ENCODE results near the gene LARP1. TPM values are rescaled to one million over a fixed set of nuclear protein-coding genes. Genes with fewer than 3 reads are reported as not detected.

Gene LARP1
- total and polyA plus RNA-seq, 4 donors: 26.0 to 74.1 (median 32.6) TPM

GRCh38 chr5:154727361-154727760 is 27.8 kb upstream of the LARP1 start:
- TF ChIP-seq REST (IDR thresholded peaks at IDR 0.05) (no peak), GABPA (IDR thresholded peaks at IDR 0.05 in 1 of 2, conservative IDR thresholded peaks at IDR 0.05 in 1 of 2) (no peak), HNF4A (conservative IDR thresholded peaks at IDR 0.05) (peak in 1 of 2 donors; percentile 23), MAX (IDR thresholded peaks at IDR 0.05) (no peak), EGR1 (IDR thresholded peaks at IDR 0.05; ENCODE audit: low read depth in 2 of 2) (no peak)
- Histone ChIP-seq H3K9me3 (ENCODE audit: control insufficient read depth in 4 of 4, low read length in 3 of 4) (no peaks in the 10 kb centered on the region), H3K27me3 (ENCODE audit: control insufficient read depth in 4 of 4, insufficient read depth in 4 of 4, low read length in 3 of 4) (no peaks in the 10 kb centered on the region), H3K27ac (ENCODE audit: low read depth in 1 of 2, low read length in 2 of 2) (no peak overlapping the region), H3K9ac (ENCODE audit: low read depth in 1 of 2, low read length in 2 of 2) (no peak overlapping the region), H3K4me3 (ENCODE audit: low read depth in 1 of 3, low read length in 3 of 3) (no peak overlapping the region), H3K36me3 (ENCODE audit: control insufficient read depth in 4 of 4, insufficient read depth in 3 of 4, low read depth in 1 of 4, low read length in 3 of 4) (no peaks in the 10 kb centered on the region), H3K4me1 (ENCODE audit: control insufficient read depth in 4 of 4, insufficient read depth in 4 of 4, low read length in 3 of 4) (peaks cover 0 to 19% (median 8%) of the 10 kb centered on the region in 4 donors)
- 88% methylated on average over 1 of the region's 1 CpG for WGBS
- DNase-seq (ENCODE audit: low spot score): no peak

GRCh38 chr5:154728939-154729588 is 26.1 kb upstream of the LARP1 start:
- WGBS: 93% methylated on average over 3 of the region's 3 CpGs
- Histone ChIP-seq H3K4me3 (ENCODE audit: low read depth in 1 of 3, low read length in 3 of 3) (no peak overlapping the region), H3K36me3 (ENCODE audit: control insufficient read depth in 4 of 4, insufficient read depth in 3 of 4, low read depth in 1 of 4, low read length in 3 of 4) (no peaks in the 10 kb centered on the region), H3K4me1 (ENCODE audit: control insufficient read depth in 4 of 4, insufficient read depth in 4 of 4, low read length in 3 of 4) (peaks cover 0 to 12% (median 6%) of the 10 kb centered on the region in 4 donors), H3K27me3 (ENCODE audit: control insufficient read depth in 4 of 4, insufficient read depth in 4 of 4, low read length in 3 of 4) (no peaks in the 10 kb centered on the region), H3K27ac (ENCODE audit: low read depth in 1 of 2, low read length in 2 of 2) (no peak overlapping the region), H3K9ac (ENCODE audit: low read depth in 1 of 2, low read length in 2 of 2) (no peak overlapping the region), H3K9me3 (ENCODE audit: control insufficient read depth in 4 of 4, low read length in 3 of 4) (no peaks in the 10 kb centered on the region)
- TF ChIP-seq YY1 (IDR thresholded peaks at IDR 0.05): no peak
- TF ChIP-seq CTCF (IDR thresholded peaks at IDR 0.05; ENCODE audit: low read depth, low read length, missing input control): no peak
- TF ChIP-seq JUND (IDR thresholded peaks at IDR 0.05): no peak
- no peak for TF ChIP-seq ZBTB33 (IDR thresholded peaks at IDR 0.05)
- no peak for TF ChIP-seq GABPA (IDR thresholded peaks at IDR 0.05 in 1 of 2, conservative IDR thresholded peaks at IDR 0.05 in 1 of 2)
- no peak for TF ChIP-seq HNF4A (conservative IDR thresholded peaks at IDR 0.05)
- no peak for TF ChIP-seq FOXA2 (IDR thresholded peaks at IDR 0.05)
- TF ChIP-seq HNF4G (IDR thresholded peaks at IDR 0.05): no peak
- TF ChIP-seq REST (IDR thresholded peaks at IDR 0.05): no peak
- TF ChIP-seq EGR1 (IDR thresholded peaks at IDR 0.05; ENCODE audit: low read depth in 2 of 2): no peak
- no peak for TF ChIP-seq FOXA1 (IDR thresholded peaks at IDR 0.05)
- TF ChIP-seq ATF3 (IDR thresholded peaks at IDR 0.05): no peak
- no peak for TF ChIP-seq MAX (IDR thresholded peaks at IDR 0.05)
- no peak for TF ChIP-seq TAF1 (conservative IDR thresholded peaks at IDR 0.05)
- no peak for TF ChIP-seq SP1 (IDR thresholded peaks at IDR 0.05)
- TF ChIP-seq NR2F2 (IDR thresholded peaks at IDR 0.05): no peak
- no peak for TF ChIP-seq RAD21 (IDR thresholded peaks at IDR 0.05)
- no peak for TF ChIP-seq RXRA (IDR thresholded peaks at IDR 0.05)
- DNase-seq (ENCODE audit: low spot score): no peak

Measured in liver (tissue), 9 donors.